ENCODE data around the gene ASCL1. TPM values are rescaled to one million over a fixed set of nuclear protein-coding genes. Genes with fewer than 3 reads are reported as not detected.

Gene ASCL1
- total RNA-seq, 3 donors from 2014 or later (not counting 1 experiment from before 2014, with no cell fraction given): not detected

DNA sequence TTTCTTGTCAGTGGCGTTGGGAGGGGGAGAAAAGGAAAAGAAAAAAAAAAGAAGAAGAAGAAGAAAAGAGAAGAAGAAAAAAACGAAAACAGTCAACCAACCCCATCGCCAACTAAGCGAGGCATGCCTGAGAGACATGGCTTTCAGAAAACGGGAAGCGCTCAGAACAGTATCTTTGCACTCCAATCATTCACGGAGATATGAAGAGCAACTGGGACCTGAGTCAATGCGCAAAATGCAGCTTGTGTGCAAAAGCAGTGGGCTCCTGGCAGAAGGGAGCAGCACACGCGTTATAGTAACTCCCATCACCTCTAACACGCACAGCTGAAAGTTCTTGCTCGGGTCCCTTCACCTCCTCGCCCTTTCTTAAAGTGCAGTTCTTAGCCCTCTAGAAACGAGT is 1.9 kb downstream of the ASCL1 start:
- H3K4me3 Mint-ChIP-seq: no peak overlapping the region

GRCh38 chr12:102960766-102961465 is 3.4 kb downstream of the ASCL1 start:
- no peak for ATAC-seq
- Histone ChIP-seq H3K27me3 (ENCODE audit: control insufficient read depth, insufficient read depth, low read length) (peaks cover 42% of the 10 kb centered on the region), H3K4me3 (ENCODE audit: low read length) (no peak overlapping the region), H3K27ac (ENCODE audit: low read length) (no peak overlapping the region), H3K9me3 (ENCODE audit: control insufficient read depth, insufficient read depth, low read length) (peaks cover 3% of the 10 kb centered on the region), H3K36me3 (ENCODE audit: control insufficient read depth, insufficient read depth, low read length) (no peaks in the 10 kb centered on the region), H3K4me1 (ENCODE audit: control insufficient read depth, insufficient read depth, low read length) (peaks cover 6% of the 10 kb centered on the region)
- TF ChIP-seq CTCF (IDR thresholded peaks at IDR 0.05): no peak
- peaks cover 3 to 4% of the 10 kb centered on the region in 2 donors for H3K9me3 Mint-ChIP-seq
- H3K36me3 Mint-ChIP-seq: no peaks in the 10 kb centered on the region
- no peaks in the 10 kb centered on the region for H3K4me1 Mint-ChIP-seq
- H3K4me3 Mint-ChIP-seq: no peak overlapping the region
- 9% methylated on average over 19 of the region's 19 CpGs for WGBS (ENCODE audit: insufficient coverage)
- no peak for DNase-seq
- no peak overlapping the region for H3K27ac Mint-ChIP-seq
- intact Hi-C loops (cut with micrococcal nuclease): no loop called here
- H3K27me3 Mint-ChIP-seq (ENCODE audit: low read depth in 2 of 2): peaks cover 79 to 83% of the 10 kb centered on the region in 2 donors

More for the DNA sequence above, 1.9 kb downstream of the ASCL1 start:
- peaks cover 6% of the 10 kb centered on the region for H3K4me1 ChIP-seq (ENCODE audit: control insufficient read depth, insufficient read depth, low read length)
- no peak for DNase-seq
- Mint-ChIP-seq H3K27ac (no peak overlapping the region), H3K4me1 (no peaks in the 10 kb centered on the region), H3K27me3 (ENCODE audit: low read depth in 2 of 2) (peaks cover 83% of the 10 kb centered on the region in 2 donors), H3K9me3 (peaks cover 2 to 3% of the 10 kb centered on the region in 2 donors), H3K36me3 (peaks cover 12% of the 10 kb centered on the region)
- H3K9me3 ChIP-seq (ENCODE audit: control insufficient read depth, insufficient read depth, low read length): peaks cover 3% of the 10 kb centered on the region
- intact Hi-C loops (cut with micrococcal nuclease): no loop called here
- ATAC-seq: no peak
- WGBS (ENCODE audit: insufficient coverage): 5% methylated on average over 13 of the region's 14 CpGs
- no peaks in the 10 kb centered on the region for H3K36me3 ChIP-seq (ENCODE audit: control insufficient read depth, insufficient read depth, low read length)
- no peak overlapping the region for H3K27ac ChIP-seq (ENCODE audit: low read length)
- peaks cover 39% of the 10 kb centered on the region for H3K27me3 ChIP-seq (ENCODE audit: control insufficient read depth, insufficient read depth, low read length)
- no peak for TF ChIP-seq CTCF (IDR thresholded peaks at IDR 0.05)
- no peak overlapping the region for H3K4me3 ChIP-seq (ENCODE audit: low read length)

DNA sequence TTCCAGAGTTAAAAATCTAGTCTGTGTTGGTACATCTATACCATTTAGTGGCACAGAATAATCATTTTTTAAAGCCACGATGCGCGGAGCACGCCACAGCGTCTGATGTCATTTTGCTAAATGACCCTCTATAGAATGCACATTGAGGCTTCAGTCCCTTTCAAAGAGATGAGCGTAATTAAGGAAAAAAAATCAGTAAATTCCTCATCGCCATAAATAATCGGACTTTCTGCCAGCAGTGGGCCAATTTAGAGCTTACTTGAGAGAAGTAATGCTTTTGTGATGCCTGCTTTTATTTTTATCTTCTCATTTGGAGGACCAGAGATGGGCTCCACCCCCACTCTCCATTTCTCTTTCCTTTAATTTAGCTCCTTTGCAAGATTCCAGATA is 4.0 kb downstream of the ASCL1 start:
- no peak overlapping the region for H3K4me3 ChIP-seq (ENCODE audit: low read length)
- peaks cover 6% of the 10 kb centered on the region for H3K4me1 ChIP-seq (ENCODE audit: control insufficient read depth, insufficient read depth, low read length)
- H3K9me3 Mint-ChIP-seq: peaks cover 3 to 4% of the 10 kb centered on the region in 2 donors
- no peaks in the 10 kb centered on the region for H3K4me1 Mint-ChIP-seq
- 14% methylated on average over 6 of the region's 8 CpGs for WGBS (ENCODE audit: insufficient coverage)
- intact Hi-C loops (cut with micrococcal nuclease): no loop called here
- no peaks in the 10 kb centered on the region for H3K36me3 Mint-ChIP-seq
- H3K27ac ChIP-seq (ENCODE audit: low read length): no peak overlapping the region
- H3K4me3 Mint-ChIP-seq: no peak overlapping the region
- no peak for TF ChIP-seq CTCF (IDR thresholded peaks at IDR 0.05)
- H3K27me3 ChIP-seq (ENCODE audit: control insufficient read depth, insufficient read depth, low read length): peaks cover 40% of the 10 kb centered on the region
- ATAC-seq (no peak), DNase-seq (no peak)
- peaks cover 76 to 85% of the 10 kb centered on the region in 2 donors for H3K27me3 Mint-ChIP-seq (ENCODE audit: low read depth in 2 of 2)
- H3K9me3 ChIP-seq (ENCODE audit: control insufficient read depth, insufficient read depth, low read length): peaks cover 3% of the 10 kb centered on the region
- no peak overlapping the region for H3K27ac Mint-ChIP-seq
- no peaks in the 10 kb centered on the region for H3K36me3 ChIP-seq (ENCODE audit: control insufficient read depth, insufficient read depth, low read length)

DNA sequence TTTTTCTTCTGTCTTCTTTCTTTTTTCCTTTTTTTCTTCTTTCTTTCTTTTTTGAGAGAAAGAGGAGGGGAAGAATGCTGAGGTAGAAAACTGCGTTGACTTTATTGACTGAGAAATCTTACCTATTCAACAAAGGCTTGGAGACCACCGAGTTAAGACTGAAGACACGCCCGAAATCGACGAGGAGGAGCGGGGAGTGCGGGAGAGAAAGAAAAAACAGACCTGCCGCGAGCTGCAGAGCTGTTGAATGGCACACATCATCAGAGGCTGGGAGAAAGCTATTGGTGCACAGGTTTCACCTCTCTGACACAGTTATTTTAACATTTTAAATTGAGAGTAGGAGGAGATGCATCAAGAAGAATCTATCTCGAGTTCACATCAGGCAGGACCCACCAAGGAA is 5.1 kb downstream of the ASCL1 start:
- no peak overlapping the region for H3K4me3 ChIP-seq (ENCODE audit: low read length)
- no peak for TF ChIP-seq CTCF (IDR thresholded peaks at IDR 0.05)
- no peaks in the 10 kb centered on the region for H3K36me3 ChIP-seq (ENCODE audit: control insufficient read depth, insufficient read depth, low read length)
- no peaks in the 10 kb centered on the region for H3K36me3 Mint-ChIP-seq
- H3K9me3 ChIP-seq (ENCODE audit: control insufficient read depth, insufficient read depth, low read length): peaks cover 3% of the 10 kb centered on the region
- no peak overlapping the region for H3K4me3 Mint-ChIP-seq
- DNase-seq (no peak), ATAC-seq (no peak)
- 8% methylated on average over 10 of the region's 11 CpGs for WGBS (ENCODE audit: insufficient coverage)
- intact Hi-C loops (cut with micrococcal nuclease): no loop called here
- H3K9me3 Mint-ChIP-seq: peaks cover 3 to 4% of the 10 kb centered on the region in 2 donors
- H3K4me1 ChIP-seq (ENCODE audit: control insufficient read depth, insufficient read depth, low read length): peaks cover 5% of the 10 kb centered on the region
- no peak overlapping the region for H3K27ac Mint-ChIP-seq
- peaks cover 68 to 84% of the 10 kb centered on the region in 2 donors for H3K27me3 Mint-ChIP-seq (ENCODE audit: low read depth in 2 of 2)
- H3K27ac ChIP-seq (ENCODE audit: low read length): no peak overlapping the region
- no peaks in the 10 kb centered on the region for H3K4me1 Mint-ChIP-seq
- H3K27me3 ChIP-seq (ENCODE audit: control insufficient read depth, insufficient read depth, low read length): peaks cover 40% of the 10 kb centered on the region
